HepG2 (cell line): Measurements from ENCODE around the gene RNASE13. TPM values are rescaled to one million over a fixed set of nuclear protein-coding genes. Genes with fewer than 3 reads are reported as not detected.

Experiments
- ATF5 ChIP-seq: sonication (generic); formaldehyde crosslinking; IDR thresholded peaks from 2 replicates; pipeline ENCODE4 v1.4.0; 2020; ENCODE audit warnings: mild to moderate bottlenecking, low read depth, missing genetic modification reagents
- CENPX ChIP-seq: sonication (generic); formaldehyde crosslinking; IDR thresholded peaks from 2 replicates; pipeline ENCODE4 v1.9.0; 2021; ENCODE audit warnings: mild to moderate bottlenecking, missing genetic modification reagents, moderate library complexity
- EED ChIP-seq: sonication (generic); formaldehyde crosslinking; IDR thresholded peaks from 2 replicates; pipeline ENCODE4 v1.5.0; 2020; ENCODE audit warnings: mild to moderate bottlenecking, missing genetic modification reagents
- GABPB1 ChIP-seq: IDR thresholded peaks from 2 replicates; pipeline ENCODE4 v1.6.1; 2016; ENCODE audit warnings: mild to moderate bottlenecking, missing genetic modification reagents, moderate library complexity, missing compliant biosample characterization
- KLF11 ChIP-seq: IDR thresholded peaks from 2 replicates; pipeline ENCODE4 v1.6.1; 2016; ENCODE audit warnings: missing compliant biosample characterization
- REL ChIP-seq: sonication (generic); formaldehyde crosslinking; conservative IDR thresholded peaks from 2 replicates; pipeline ENCODE4 v1.8.0; 2022; ENCODE audit warnings: mild to moderate bottlenecking, missing genetic modification reagents, moderate library complexity
- REXO4 ChIP-seq: sonication (generic); formaldehyde crosslinking; IDR thresholded peaks from 2 replicates; pipeline ENCODE4 v1.8.0; 2022; ENCODE audit warnings: missing genetic modification reagents, mild to moderate bottlenecking, borderline replicate concordance
- RNF219 ChIP-seq: sonication (generic); formaldehyde crosslinking; IDR thresholded peaks from 2 replicates; pipeline ENCODE4 v1.5.0; 2020; ENCODE audit warnings: mild to moderate bottlenecking, missing genetic modification reagents
- SOX6 ChIP-seq, 2 experiments: fragments of 450-650 bp in 1 of 2; sonication (generic) in 1 of 2; formaldehyde crosslinking in 1 of 2; IDR thresholded peaks; 2 replicates each; pipeline versions ENCODE4 v1.4.0 to v1.6.1; 2017 to 2020; ENCODE audit warnings: antibody characterized with exemption in 1 of 2, mild to moderate bottlenecking in 1 of 2, missing genetic modification reagents in 1 of 2
- SRSF1 ChIP-seq: fragments of 200-400 bp; formaldehyde crosslinking; optimal IDR thresholded peaks from 2 replicates; pipeline ENCODE3; 2017; ENCODE audit warnings: mild to moderate bottlenecking, low read depth, low read length, moderate library complexity
- SRSF4 ChIP-seq: fragments of 200-400 bp; formaldehyde crosslinking; IDR thresholded peaks from one replicate; pipeline ENCODE4 v1.6.1; 2018; ENCODE audit warnings: mild to moderate bottlenecking, low read depth, low read length, moderate library complexity; ENCODE audit not compliant: poor library complexity, severe bottlenecking
- SRSF9 ChIP-seq: fragments of 200-400 bp; formaldehyde crosslinking; IDR thresholded peaks from 2 replicates; pipeline ENCODE4 v1.6.1; 2018; ENCODE audit warnings: borderline replicate concordance, mild to moderate bottlenecking, low read depth, low read length; ENCODE audit not compliant: insufficient read depth, poor library complexity, severe bottlenecking
- ZBTB2 ChIP-seq: sonication (generic); formaldehyde crosslinking; IDR thresholded peaks from 2 replicates; pipeline ENCODE4 v1.8.0; 2022; ENCODE audit warnings: low read depth, missing genetic modification reagents
- ZNF660 ChIP-seq: sonication (generic); formaldehyde crosslinking; IDR thresholded peaks from 2 replicates; pipeline ENCODE4 v1.5.1; 2020; ENCODE audit warnings: mild to moderate bottlenecking, low read depth, missing genetic modification reagents, borderline replicate concordance
- ZNF709 ChIP-seq: sonication (generic); formaldehyde crosslinking; IDR thresholded peaks from 2 replicates; pipeline ENCODE4 v1.5.0; 2020; ENCODE audit warnings: mild to moderate bottlenecking, missing genetic modification reagents
- polyA plus RNA-seq, 8 experiments: library from polyadenylated mRNA; depleted of rRNA in 3 of 8; stranded (reverse) in 7 of 8; unstranded in 1 of 8; fragments of >200 nt; fragmentation: Illumina TruSeq in 4 of 8; extraction: Trizol in 4 of 8; gene quantifications; 2 replicates each; pipeline versions ENCODE4 v1.2.1 to v1.2.3, GENCODE V29; 2011 to 2016; ENCODE audit warnings: low read depth in 4 of 8, missing spikeins in 1 of 8, mixed read lengths in 1 of 8; ENCODE audit not compliant: insufficient read depth in 1 of 8
- total RNA-seq, 5 experiments: library from RNA; depleted of rRNA; stranded (reverse); fragments of >200 nt; fragmentation: Illumina TruSeq; extraction: Trizol; gene quantifications; 2 replicates each; pipeline ENCODE4 v1.2.3, GENCODE V29; 2016; ENCODE audit warnings: low read depth in 1 of 5
- TF ChIP-seq, protein P1 (sequence below): sonication (generic); formaldehyde crosslinking; IDR thresholded peaks from 2 replicates; pipeline ENCODE4 v1.4.0; 2020; ENCODE audit warnings: missing genetic modification reagents, borderline replicate concordance
- TF ChIP-seq, protein P2 (sequence below): sonication (generic); formaldehyde crosslinking; IDR thresholded peaks from 2 replicates; pipeline ENCODE4 v1.4.0; 2020; ENCODE audit warnings: mild to moderate bottlenecking, missing genetic modification reagents, borderline replicate concordance

RNASE13 gene
- total and polyA plus RNA-seq, 2 of the 13 experiments (the other 11 are each of a cell fraction or from before 2014, with no cell fraction given): 1.0 TPM; not detected in 1

DNA sequence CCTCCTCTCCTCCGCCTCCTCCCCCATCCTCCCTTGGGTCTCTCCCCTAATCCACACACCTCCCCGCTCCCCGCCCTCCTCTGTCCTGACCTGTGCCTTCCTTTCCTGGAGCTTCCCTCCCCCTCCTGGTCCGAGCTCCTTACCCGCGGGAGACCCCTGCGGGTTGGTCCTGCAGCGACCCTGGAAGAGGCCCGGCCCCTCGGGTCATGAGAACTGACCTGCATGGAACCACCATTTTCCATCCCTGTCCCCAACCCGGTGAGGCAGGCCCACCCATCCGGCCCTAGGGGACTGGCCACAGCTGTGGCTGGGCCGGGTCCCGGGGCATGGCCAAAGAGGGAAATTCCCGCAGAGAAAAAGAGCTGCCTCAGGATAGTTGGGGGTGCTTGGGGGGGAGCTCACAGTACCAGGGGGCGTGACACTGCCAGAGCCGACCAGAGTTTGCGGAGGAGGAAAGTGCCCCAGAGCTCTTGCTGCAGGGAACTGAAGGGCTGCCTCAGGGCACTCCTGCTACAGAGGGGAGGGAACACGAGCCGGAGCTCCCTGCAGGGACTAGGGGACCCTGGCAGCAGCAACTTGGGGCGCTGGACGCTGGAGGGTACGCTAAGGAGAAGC lies 36.1 kb upstream of the RNASE13 start (continued):
- peak; percentile 71 for TF ChIP-seq REL (CRISPR knock-in tag)
- TF ChIP-seq RNF219 (CRISPR knock-in tag): no peak
- TF ChIP-seq, protein P1, sequence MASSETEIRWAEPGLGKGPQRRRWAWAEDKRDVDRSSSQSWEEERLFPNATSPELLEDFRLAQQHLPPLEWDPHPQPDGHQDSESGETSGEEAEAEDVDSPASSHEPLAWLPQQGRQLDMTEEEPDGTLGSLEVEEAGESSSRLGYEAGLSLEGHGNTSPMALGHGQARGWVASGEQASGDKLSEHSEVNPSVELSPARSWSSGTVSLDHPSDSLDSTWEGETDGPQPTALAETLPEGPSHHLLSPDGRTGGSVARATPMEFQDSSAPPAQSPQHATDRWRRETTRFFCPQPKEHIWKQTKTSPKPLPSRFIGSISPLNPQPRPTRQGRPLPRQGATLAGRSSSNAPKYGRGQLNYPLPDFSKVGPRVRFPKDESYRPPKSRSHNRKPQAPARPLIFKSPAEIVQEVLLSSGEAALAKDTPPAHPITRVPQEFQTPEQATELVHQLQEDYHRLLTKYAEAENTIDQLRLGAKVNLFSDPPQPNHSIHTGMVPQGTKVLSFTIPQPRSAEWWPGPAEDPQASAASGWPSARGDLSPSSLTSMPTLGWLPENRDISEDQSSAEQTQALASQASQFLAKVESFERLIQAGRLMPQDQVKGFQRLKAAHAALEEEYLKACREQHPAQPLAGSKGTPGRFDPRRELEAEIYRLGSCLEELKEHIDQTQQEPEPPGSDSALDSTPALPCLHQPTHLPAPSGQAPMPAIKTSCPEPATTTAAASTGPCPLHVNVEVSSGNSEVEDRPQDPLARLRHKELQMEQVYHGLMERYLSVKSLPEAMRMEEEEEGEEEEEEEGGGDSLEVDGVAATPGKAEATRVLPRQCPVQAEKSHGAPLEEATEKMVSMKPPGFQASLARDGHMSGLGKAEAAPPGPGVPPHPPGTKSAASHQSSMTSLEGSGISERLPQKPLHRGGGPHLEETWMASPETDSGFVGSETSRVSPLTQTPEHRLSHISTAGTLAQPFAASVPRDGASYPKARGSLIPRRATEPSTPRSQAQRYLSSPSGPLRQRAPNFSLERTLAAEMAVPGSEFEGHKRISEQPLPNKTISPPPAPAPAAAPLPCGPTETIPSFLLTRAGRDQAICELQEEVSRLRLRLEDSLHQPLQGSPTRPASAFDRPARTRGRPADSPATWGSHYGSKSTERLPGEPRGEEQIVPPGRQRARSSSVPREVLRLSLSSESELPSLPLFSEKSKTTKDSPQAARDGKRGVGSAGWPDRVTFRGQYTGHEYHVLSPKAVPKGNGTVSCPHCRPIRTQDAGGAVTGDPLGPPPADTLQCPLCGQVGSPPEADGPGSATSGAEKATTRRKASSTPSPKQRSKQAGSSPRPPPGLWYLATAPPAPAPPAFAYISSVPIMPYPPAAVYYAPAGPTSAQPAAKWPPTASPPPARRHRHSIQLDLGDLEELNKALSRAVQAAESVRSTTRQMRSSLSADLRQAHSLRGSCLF: 0 out of 2 replicates have a peak, but pooled peaks have one; percentile 20
- no peak for TF ChIP-seq REXO4 (CRISPR knock-in tag)
- TF ChIP-seq, protein P2, sequence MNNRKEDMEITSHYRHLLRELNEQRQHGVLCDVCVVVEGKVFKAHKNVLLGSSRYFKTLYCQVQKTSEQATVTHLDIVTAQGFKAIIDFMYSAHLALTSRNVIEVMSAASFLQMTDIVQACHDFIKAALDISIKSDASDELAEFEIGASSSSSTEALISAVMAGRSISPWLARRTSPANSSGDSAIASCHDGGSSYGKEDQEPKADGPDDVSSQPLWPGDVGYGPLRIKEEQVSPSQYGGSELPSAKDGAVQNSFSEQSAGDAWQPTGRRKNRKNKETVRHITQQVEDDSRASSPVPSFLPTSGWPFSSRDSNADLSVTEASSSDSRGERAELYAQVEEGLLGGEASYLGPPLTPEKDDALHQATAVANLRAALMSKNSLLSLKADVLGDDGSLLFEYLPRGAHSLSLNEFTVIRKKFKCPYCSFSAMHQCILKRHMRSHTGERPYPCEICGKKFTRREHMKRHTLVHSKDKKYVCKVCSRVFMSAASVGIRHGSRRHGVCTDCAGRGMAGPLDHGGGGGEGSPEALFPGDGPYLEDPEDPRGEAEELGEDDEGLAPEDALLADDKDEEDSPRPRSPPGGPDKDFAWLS: no peak
- no peak; the same call in 1 of the 2 replicates for TF ChIP-seq ZBTB2 (CRISPR knock-in tag)
- TF ChIP-seq EED (CRISPR knock-in tag): 0 out of 2 replicates have a peak, but pooled peaks have one; percentile 11
- no peak for TF ChIP-seq GABPB1 (CRISPR knock-in tag)
- TF ChIP-seq SRSF9: no peak
- no peak for TF ChIP-seq CENPX
- no peak; the same call in 1 of the 2 replicates for TF ChIP-seq ZNF709 (CRISPR knock-in tag)
- no peak for TF ChIP-seq KLF11
- peak; percentile 57 for TF ChIP-seq SRSF1
- no peak for TF ChIP-seq SOX6 (IDR thresholded peaks at IDR 0.05)
- TF ChIP-seq SOX6 (CRISPR knock-in tag; IDR thresholded peaks at IDR 0.05): no peak; the same call in 1 of the 2 replicates
- TF ChIP-seq ZNF660 (CRISPR knock-in tag): no peak
- no peak for TF ChIP-seq SRSF4
- TF ChIP-seq ATF5 (CRISPR knock-in tag): no peak
